Suppressor macrophage treated with lipopolysaccharide for 4 hours (primary cell): ENCODE data around the gene SMIM38.

ENCODE experiments used
- DNase-seq: peaks from one replicate; pipeline ENCODE4 v3.0.0-alpha.2; 2020

Gene SMIM38

DNA sequence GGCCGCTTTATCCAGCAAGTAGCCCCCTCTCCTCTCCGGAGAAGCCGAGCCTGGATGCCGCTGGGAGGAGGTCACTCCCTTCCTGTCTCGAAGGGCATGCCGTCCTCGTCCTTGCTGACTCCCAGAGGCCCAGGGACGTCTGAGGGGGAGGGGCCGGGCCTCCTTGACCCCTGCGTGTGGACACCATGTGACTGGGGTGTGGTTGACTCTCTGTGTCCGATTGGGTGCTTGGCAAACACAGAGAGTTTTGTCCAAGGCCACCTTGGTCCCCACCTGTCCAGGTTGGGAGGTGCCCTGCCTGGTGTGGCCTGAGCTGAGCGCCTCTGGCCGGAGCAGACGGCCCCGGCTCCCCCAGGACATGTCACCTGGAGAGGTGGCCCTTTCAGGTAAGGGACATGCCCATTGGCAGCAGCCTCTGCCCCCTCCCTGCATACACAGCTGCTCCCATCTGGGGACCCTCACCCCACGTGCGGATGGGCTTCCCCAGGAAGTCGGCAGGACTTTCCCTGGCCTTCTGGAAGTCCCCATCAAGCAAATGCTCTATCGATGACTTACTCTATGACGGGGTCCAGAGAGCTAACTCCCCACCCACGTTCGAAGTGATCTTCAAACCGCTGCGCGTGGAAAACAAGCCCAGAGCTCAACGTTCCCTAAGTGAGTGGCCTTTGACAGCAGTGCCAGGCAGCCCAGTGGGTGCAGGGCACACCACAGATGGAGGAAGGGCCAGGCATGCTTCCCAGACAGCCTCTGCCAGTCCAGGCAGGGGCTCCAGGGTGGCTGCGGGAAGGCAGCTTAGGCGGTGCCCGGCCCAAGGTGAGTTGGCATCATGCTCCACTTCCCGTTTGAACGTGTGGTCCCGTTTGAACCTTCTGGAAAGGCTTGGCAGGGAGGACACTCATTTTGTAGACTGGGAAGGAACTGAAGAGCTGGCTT is at the start of gene SMIM38:
SMIM38 (plus strand) TSS at position 634 of the 933 bp plus-strand sequence. CDS start 1,912 bp downstream, outside the sequence.
- no peak for DNase-seq

- DNase-seq, result no peak
Measured at GRCh38 chr11:69106031-69106811, 49.5 kb upstream of the SMIM38 start.

- DNase-seq, result no peak
Measured at GRCh38 chr11:69107413-69107812, 48.3 kb upstream of the SMIM38 start.

- DNase-seq, result no peak
Measured at GRCh38 chr11:69108030-69108429, 47.7 kb upstream of the SMIM38 start.

- DNase-seq, result no peak
Measured at GRCh38 chr11:69108559-69108958, 47.2 kb upstream of the SMIM38 start.

GRCh38 chr11:69109101-69109500 is 46.6 kb upstream of the SMIM38 start:
- DNase-seq, result no peak

DNA sequence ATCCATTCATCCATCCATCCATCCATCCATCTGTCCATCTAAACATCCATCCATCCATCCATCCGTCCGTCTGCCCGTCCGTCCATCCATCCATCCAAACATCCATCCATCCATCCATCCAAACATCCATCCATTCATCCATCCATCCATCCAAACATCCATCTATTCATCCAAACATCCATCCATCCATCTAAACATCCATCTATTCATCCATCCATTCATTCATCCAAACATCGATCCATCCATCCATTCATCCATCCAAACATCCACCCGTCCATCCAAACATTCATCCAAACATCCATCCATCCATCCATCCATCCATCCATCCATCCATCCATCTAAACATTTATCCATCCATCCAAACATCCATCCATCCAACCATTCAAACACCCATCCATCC is 45.3 kb upstream of the SMIM38 start:
- no peak for DNase-seq

GRCh38 chr11:69111624-69112542 is 43.9 kb upstream of the SMIM38 start:
- DNase-seq, result no peak

- DNase-seq, result no peak
Measured at GRCh38 chr11:69113226-69113625, 42.5 kb upstream of the SMIM38 start.

DNA sequence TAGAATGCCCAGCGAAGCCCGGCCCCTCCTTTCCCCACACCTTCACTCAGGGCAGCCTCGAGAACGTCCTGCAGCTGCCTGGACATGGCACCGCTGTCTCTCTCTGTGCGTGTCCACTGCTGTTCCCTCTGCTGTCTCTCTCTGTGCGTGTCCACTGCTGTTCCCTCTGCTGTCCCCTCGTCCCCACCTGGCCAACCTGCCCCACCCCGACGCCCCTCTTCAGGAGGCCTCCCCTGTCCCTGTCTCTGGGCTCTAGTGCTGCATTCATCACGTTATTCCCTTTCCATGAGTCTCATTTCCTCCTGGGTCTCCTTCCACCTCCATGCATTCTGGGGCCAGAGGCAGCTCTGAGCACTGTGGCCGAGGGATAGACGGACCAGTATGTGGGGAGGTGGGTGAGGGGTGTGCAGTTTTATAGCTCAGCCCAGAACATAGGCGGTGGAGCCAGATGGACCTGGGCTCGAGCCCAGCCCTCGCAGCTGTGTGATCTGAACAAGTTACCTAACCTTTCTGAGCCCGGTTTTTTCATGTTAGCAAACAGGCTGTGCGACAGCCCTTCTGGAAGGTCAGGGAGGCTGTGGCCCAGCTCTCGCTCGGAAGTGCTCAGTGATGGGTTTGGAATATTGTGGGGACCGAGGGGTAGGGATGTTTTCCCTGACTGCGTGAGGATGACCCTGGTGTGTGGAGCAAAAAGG is 41.9 kb upstream of the SMIM38 start:
- DNase-seq, result no peak

DNA sequence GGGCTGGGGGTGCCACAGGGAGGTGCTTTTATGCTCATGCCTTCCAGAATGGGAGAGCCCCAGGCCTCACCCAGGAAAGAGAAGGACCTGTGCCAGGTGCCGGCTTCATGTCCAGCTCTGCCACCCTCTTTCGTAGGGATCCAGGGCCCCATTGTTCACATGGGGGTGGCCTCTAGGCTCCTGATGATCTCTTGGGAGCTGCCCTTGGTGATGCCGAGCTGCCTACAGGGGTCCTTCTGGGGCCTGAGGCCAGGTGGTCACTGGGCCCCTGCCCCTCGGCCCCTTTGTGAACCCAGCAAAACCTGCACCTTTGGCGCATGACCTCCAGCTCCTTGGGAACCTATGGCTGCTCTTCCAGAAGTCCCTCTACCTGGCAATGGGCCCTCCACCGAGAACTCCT is 41.4 kb upstream of the SMIM38 start:
- DNase-seq, result no peak

- no peak for DNase-seq
Measured at GRCh38 chr11:69114811-69115523, 40.8 kb upstream of the SMIM38 start.

DNA sequence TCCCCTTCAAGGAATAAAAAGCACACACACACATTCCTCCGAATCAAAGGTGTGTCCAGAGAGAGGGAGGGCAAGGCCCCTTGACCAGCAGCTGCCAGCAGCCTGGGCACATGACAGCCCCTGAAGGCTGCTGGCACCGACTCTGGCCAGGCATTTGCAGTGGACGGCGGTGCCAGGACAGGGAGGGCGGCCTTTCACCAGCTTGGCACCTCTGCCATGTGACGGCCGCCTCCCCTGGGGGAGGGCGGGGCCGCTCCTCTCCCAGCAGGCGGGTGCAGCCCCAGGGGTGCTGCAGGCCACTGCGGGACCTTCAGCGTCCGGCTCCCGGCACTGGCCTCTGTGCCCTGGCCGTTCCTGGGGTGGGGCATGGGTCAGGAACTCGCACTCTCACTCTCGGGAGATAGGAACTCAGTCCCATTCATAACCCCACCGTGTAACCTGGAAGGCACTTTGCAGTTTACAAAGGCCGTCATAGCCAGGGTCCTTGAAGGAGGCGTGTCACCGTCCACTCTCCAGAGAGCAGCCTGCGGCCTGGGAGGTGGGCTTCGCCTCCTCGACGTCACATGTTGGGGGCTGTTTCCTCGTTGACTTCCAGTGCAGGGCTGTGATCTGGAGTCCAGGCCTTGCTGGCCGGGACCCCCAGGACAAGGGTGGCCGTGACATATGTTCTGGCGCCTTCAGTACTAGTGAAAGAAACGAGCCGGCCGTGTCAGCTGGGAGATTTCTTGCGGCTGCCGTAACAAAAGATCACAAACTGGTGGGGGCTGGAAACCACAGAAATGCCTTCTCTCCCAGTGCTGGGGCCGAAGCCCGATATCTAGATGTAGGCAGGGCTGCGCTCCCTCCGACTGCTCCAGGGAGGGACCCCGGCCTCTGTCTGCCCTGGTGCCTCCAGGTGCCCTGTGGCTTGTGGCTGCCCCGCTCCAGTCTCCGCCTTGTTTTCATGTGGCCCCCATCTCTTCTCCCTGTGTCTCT is 39.9 kb upstream of the SMIM38 start:
- no peak for DNase-seq

- no peak for DNase-seq
Measured at GRCh38 chr11:69116671-69117070, 39.1 kb upstream of the SMIM38 start.

DNA sequence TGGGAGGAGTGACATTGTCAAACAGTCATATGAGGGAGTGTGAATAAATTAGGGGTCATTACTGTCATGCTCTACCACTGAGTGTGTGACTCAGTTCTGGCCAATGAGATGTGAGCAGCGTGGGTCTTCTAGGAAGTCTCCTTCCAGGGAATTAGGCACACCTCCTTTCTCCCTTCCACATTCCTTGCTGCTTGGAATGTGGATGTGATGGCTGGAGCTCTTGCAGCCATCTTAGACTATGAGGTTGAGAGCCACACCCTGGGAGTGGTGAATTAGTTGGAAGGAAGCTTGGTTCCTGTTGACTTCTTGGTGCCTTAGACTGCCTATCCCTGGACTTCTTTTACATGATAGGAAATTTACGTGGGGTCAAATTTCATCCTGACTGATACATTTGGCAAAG is 36.5 kb upstream of the SMIM38 start:
- no peak for DNase-seq

DNA sequence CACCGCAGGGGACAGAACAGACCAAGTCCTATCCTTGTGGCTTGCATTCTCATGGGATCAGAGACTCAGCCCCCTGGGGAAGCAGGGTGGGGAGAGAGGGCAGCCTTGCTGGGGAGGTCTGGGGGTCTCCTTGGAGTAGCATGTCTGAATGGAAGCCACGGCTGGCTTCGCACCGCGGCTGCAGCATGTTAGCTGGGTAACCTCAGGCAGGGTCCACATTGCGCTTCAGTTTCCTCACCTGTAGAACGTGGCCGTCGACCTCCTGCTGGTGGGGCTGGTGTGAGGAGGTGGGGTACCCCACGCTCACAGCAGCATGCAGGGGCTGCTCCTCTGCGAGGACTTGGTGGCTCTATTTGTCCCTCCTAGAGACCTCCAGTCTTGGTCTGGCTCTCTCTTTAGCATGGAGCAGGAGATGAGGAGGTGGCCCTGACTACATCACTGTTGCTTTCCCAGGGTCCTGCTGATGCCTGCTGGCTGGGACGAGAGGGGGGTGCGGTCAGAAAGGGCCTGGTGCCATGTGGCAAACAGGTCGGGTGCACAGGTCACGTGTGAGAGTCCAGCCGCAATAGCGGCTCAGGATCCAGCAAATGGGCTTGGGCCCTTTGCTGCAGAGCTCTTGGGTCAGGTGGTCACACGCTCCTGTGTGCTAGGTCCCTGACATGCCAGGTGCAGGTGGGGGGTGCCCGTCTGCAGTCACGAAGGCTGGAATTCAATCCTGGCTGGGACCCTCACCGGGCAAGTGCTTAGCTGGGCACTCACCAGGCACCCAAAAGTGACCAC is 35.4 kb upstream of the SMIM38 start:
- DNase-seq, result no peak

DNA sequence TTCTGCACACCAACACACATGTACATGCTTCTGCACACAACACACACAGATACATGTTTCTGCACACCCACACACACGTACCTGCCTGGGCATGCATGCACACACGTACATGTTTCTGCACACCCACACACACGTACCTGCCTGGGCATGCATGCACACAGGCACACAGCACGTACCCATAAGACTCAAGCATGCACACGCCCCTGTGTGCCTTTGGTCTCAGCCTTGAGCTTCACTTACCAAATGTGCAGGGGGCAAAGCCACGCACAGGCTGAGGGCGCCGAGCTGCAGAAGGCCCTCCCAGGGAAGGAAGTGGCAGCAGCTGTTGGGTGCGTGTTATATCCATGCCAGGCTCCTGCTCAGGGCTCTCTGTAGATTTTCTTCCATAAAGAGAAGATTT is 34.7 kb upstream of the SMIM38 start:
- DNase-seq, result no peak

- no peak for DNase-seq
Measured at GRCh38 chr11:69121621-69122325, 34.0 kb upstream of the SMIM38 start.

DNA sequence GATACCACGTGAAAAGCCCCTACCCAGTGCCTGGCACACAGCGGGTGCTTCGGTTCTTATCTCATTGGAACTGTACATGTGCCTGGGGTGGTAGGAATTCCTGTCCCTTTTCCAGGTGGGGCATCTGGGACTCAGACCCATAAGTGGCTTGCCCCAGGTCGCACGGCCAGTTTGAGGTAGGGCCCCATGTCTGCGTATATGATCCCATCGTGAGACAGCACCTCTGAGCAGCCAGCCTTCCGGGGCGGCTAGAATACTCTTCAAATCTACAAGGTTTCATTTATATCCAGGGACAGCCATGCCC is 33.5 kb upstream of the SMIM38 start:
- no peak for DNase-seq
